Measurements from ENCODE around the gene EREG. TPM values are rescaled to one million over a fixed set of nuclear protein-coding genes. Genes with fewer than 3 reads are reported as not detected.

Gene EREG
- polyA plus RNA-seq, 1 donor (not counting 4 experiments of a cell fraction or from before 2014, with no cell fraction given) = 38.7 TPM

- H3K27ac ChIP-seq (ENCODE audit: control insufficient read depth, insufficient read depth, low read length) = no peak overlapping the region
- dilution Hi-C loops (cut with MboI; ENCODE audit: extremely low pct_ligation_motif_present, low sequenced_read_pairs) = no loop called here
- DNase-seq (ENCODE audit: low read depth, low spot score) = no peak
- peak overlapping the region; percentile 8 for H2AFZ ChIP-seq (ENCODE audit: control insufficient read depth, low read length)
- H3K4me1 ChIP-seq (ENCODE audit: control insufficient read depth, extremely low read depth, insufficient read depth, low read length) = peaks cover 3% of the 10 kb centered on the region
- H3K27me3 ChIP-seq (ENCODE audit: control insufficient read depth, extremely low read depth, insufficient read depth, low read length) = no peaks in the 10 kb centered on the region
- no peak overlapping the region for H3K4me2 ChIP-seq (ENCODE audit: control insufficient read depth, extremely low read depth, insufficient read depth, low read depth, low read length)
- FAIRE-seq = peak; percentile 39
- no peaks in the 10 kb centered on the region for H3K9me1 ChIP-seq (ENCODE audit: control insufficient read depth, extremely low read depth, insufficient read depth, low read length)
- TF ChIP-seq, protein P1, sequence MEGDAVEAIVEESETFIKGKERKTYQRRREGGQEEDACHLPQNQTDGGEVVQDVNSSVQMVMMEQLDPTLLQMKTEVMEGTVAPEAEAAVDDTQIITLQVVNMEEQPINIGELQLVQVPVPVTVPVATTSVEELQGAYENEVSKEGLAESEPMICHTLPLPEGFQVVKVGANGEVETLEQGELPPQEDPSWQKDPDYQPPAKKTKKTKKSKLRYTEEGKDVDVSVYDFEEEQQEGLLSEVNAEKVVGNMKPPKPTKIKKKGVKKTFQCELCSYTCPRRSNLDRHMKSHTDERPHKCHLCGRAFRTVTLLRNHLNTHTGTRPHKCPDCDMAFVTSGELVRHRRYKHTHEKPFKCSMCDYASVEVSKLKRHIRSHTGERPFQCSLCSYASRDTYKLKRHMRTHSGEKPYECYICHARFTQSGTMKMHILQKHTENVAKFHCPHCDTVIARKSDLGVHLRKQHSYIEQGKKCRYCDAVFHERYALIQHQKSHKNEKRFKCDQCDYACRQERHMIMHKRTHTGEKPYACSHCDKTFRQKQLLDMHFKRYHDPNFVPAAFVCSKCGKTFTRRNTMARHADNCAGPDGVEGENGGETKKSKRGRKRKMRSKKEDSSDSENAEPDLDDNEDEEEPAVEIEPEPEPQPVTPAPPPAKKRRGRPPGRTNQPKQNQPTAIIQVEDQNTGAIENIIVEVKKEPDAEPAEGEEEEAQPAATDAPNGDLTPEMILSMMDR (optimal IDR thresholded peaks at IDR 0.05 in 1 of 3, IDR thresholded peaks at IDR 0.05 in 1 of 3, conservative IDR thresholded peaks at IDR 0.05 in 1 of 3; ENCODE audit: extremely low read depth in 1 of 3, insufficient read depth in 2 of 3, low read length in 3 of 3) = no peak
- no peak for TF ChIP-seq EZH2 (IDR thresholded peaks at IDR 0.05; ENCODE audit: low read length)
- H4K20me1 ChIP-seq (ENCODE audit: control insufficient read depth, extremely low read depth, insufficient read depth, low read length) = no peaks in the 10 kb centered on the region
- no peak overlapping the region for H3K9ac ChIP-seq (ENCODE audit: control insufficient read depth, extremely low read depth, insufficient read depth, low read length)
- no peaks in the 10 kb centered on the region for H3K9me3 ChIP-seq (ENCODE audit: control insufficient read depth, low read depth, low read length)
- peaks cover 0 to 4% of the 10 kb centered on the region in 2 experiments for H3K36me3 ChIP-seq (ENCODE audit: control insufficient read depth in 2 of 2, extremely low read depth in 1 of 2, insufficient read depth in 2 of 2, low read length in 2 of 2)
- no peak overlapping the region for H3K4me3 ChIP-seq (ENCODE audit: control insufficient read depth in 2 of 3, extremely low read depth in 1 of 3, insufficient read depth in 2 of 3, low read depth in 1 of 3, low read length in 3 of 3)
- H3K79me2 ChIP-seq (ENCODE audit: control insufficient read depth, insufficient read depth, low read length) = no peaks in the 10 kb centered on the region
Observed at GRCh38 chr4:74391890-74392475, 27.0 kb downstream of the EREG start.

GRCh38 chr4:74394476-74395136 lies 29.7 kb downstream of the EREG start:
- Histone ChIP-seq H3K9me1 (ENCODE audit: control insufficient read depth, extremely low read depth, insufficient read depth, low read length) (no peaks in the 10 kb centered on the region), H3K79me2 (ENCODE audit: control insufficient read depth, insufficient read depth, low read length) (no peaks in the 10 kb centered on the region), H4K20me1 (ENCODE audit: control insufficient read depth, extremely low read depth, insufficient read depth, low read length) (no peaks in the 10 kb centered on the region), H3K27ac (ENCODE audit: control insufficient read depth, insufficient read depth, low read length) (no peak overlapping the region), H3K9ac (ENCODE audit: control insufficient read depth, extremely low read depth, insufficient read depth, low read length) (no peak overlapping the region), H3K4me1 (ENCODE audit: control insufficient read depth, extremely low read depth, insufficient read depth, low read length) (peaks cover 3% of the 10 kb centered on the region), H3K36me3 (ENCODE audit: control insufficient read depth in 2 of 2, extremely low read depth in 1 of 2, insufficient read depth in 2 of 2, low read length in 2 of 2) (no peaks in the 10 kb centered on the region), H3K4me3 (ENCODE audit: control insufficient read depth in 2 of 3, extremely low read depth in 1 of 3, insufficient read depth in 2 of 3, low read depth in 1 of 3, low read length in 3 of 3) (no peak overlapping the region), H3K9me3 (ENCODE audit: control insufficient read depth, low read depth, low read length) (no peaks in the 10 kb centered on the region), H2AFZ (ENCODE audit: control insufficient read depth, low read length) (peak overlapping the region; percentile 29), H3K27me3 (ENCODE audit: control insufficient read depth, extremely low read depth, insufficient read depth, low read length) (no peaks in the 10 kb centered on the region), H3K4me2 (ENCODE audit: control insufficient read depth, extremely low read depth, insufficient read depth, low read depth, low read length) (no peak overlapping the region)
- dilution Hi-C loops (cut with MboI; ENCODE audit: extremely low pct_ligation_motif_present, low sequenced_read_pairs) = no loop called here
- FAIRE-seq (peak; percentile 66), DNase-seq (ENCODE audit: low read depth, low spot score) (no peak)
- no peak for TF ChIP-seq EZH2 (IDR thresholded peaks at IDR 0.05; ENCODE audit: low read length)
- TF ChIP-seq, protein P1 (optimal IDR thresholded peaks at IDR 0.05 in 1 of 3, IDR thresholded peaks at IDR 0.05 in 1 of 3, conservative IDR thresholded peaks at IDR 0.05 in 1 of 3; ENCODE audit: extremely low read depth in 1 of 3, insufficient read depth in 2 of 3, low read length in 3 of 3) = no peak

Measured in keratinocyte (primary cell).